GM21515 (cell line): ENCODE results near the gene WWP2.
"Not testable (repeated sequence)": the region's sequence is repeated elsewhere in the genome, so short reads cannot be mapped to it uniquely, and the experiment has no call there.

Experiments used
- ATAC-seq: cut with Tn5 transposase; IDR thresholded peaks from one replicate; pipeline ENCODE4 v1.9.1; 2021; ENCODE audit not compliant: unreplicated experiment

WWP2 gene

DNA sequence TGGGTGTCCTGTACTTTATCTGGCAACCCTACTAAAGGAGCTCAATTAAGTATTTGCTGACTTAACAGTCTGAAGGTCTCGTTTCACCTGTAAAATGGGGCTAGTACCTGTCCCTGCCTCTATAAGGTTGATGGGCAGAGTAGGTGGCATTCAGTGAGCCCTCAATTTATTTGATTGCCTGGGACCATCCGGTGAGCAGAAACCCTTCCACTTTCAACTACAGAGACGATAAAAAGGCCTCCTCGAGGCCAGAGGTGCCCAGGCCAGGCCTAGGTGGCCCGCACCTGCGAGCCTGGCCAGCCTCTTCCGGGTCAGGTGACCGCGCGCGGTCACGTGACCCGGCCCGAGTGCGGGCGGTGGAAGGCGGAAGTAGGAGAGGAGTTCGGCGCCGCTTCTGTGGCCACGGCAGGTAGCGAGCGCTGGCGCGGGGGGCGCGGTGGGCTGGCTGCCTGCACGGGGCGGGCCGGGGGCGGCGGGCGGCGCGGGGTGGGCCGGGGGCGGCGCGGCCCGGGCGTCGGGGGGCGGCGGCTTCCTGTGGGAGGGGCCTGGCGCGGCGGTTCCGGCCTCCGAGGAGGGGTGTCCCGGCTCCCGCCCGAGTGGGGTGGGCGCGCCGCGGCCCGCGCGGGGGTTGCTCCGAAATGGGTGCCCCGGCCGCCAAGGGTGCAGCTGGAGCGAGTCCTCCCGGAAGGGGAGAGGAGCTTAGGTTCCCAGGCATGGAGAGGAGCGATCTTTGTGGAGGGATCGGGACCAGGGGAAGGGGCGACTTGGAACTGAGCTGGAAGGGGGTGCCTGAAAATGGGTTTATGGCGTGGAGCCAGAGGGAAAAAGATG lies at the start of gene WWP2:
Gene WWP2 (plus strand): TSS at position 350 of the 831 bp plus-strand sequence. CDS start 24,679 bp downstream, outside the sequence.
- ATAC-seq: peak; percentile 73

DNA sequence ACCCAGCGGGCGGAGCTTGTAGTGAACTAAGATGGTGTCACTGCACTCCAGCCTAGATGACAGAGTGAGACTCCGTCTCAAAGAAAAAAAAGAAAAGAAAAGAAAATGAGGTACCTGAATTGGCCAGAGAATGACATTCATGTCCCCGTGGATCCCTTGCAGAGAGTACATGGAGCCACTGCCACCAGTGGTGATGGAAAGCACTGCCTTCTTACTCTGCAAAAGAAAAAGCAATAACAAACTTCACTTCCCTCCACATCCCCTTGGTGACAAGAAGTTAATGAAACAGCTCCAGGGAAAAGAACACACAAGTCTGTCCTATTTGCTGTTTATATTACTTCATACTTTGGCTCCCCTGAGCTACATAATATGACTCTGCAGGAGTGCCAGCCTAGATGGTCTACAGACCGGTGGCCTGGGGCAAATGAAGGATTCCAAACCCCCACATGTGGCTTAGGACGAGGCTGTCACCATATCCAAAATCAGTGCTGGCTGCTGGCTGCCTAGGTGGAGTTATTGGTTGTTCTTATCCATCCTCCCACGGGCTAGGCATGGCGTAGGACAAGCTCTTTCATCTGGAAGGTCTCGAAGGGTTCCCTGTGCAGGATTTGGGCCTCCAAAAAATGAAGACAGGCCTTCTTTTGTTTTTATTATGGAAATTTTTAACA lies 49.1 kb upstream of the WWP2 start:
- ATAC-seq: no peak

GRCh38 chr16:69717066-69717465 lies 45.1 kb upstream of the WWP2 start:
- ATAC-seq: no peak

DNA sequence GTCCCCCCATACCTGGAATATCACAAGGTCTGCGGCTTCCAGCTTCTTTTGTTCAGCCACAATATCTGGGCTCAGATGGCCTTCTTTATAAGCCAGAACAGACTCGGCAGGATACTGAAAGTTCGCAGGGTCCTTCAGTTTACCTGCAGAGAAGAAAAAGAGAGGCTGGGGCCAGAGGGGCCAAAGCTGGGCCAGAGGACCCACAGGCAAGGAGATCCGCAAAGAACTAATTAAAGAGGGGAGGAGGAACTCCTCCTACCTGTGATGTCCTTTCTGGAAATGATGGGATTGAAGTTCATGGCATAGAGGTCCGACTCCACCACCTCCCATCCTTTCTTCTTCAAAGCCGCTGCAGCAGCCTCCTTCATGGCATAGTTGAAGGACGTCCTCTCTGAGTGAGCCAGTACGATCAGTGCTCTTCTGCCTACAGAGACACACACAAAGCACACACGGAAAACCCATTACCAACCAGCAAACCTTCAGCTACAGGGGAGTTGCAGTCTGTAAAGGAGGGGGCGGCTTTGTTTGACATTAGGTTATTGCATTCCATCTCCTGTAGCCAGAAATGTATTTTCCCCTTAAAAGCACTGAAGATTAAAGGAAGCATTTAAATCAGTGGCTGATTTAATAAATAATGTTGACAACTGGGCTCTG lies 43.9 kb upstream of the WWP2 start:
- ATAC-seq: no peak

- no peak for ATAC-seq
Measured at GRCh38 chr16:69720822-69721430, 41.2 kb upstream of the WWP2 start.

GRCh38 chr16:69721441-69721957 lies 40.6 kb upstream of the WWP2 start:
- ATAC-seq: no peak

- ATAC-seq: no peak
Measured at GRCh38 chr16:69724414-69724873, 37.7 kb upstream of the WWP2 start.

DNA sequence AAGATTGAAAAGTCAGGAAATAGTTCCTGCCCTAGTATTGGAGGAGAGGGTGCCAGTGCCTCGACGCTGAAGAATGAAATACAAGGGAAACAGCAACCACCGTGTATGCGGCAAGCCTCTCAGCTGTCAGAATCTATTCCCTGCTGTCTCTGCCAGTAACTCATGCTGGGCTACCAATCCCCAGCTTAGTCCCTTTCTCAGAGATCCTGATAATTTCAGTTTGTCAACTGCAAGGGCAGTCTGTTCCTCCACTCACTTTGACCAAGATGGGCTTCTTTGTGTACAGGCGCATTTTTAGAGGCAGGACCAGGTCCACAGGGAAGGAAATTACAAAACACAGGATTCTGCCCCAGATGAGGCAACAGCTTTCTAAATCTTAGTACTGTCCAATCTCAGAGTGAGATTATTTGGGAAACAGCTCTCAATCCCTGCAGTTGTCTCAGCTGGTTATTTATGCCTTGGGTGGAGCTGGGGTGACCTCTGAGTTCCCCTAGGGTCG lies 37.1 kb upstream of the WWP2 start:
- ATAC-seq: no peak

DNA sequence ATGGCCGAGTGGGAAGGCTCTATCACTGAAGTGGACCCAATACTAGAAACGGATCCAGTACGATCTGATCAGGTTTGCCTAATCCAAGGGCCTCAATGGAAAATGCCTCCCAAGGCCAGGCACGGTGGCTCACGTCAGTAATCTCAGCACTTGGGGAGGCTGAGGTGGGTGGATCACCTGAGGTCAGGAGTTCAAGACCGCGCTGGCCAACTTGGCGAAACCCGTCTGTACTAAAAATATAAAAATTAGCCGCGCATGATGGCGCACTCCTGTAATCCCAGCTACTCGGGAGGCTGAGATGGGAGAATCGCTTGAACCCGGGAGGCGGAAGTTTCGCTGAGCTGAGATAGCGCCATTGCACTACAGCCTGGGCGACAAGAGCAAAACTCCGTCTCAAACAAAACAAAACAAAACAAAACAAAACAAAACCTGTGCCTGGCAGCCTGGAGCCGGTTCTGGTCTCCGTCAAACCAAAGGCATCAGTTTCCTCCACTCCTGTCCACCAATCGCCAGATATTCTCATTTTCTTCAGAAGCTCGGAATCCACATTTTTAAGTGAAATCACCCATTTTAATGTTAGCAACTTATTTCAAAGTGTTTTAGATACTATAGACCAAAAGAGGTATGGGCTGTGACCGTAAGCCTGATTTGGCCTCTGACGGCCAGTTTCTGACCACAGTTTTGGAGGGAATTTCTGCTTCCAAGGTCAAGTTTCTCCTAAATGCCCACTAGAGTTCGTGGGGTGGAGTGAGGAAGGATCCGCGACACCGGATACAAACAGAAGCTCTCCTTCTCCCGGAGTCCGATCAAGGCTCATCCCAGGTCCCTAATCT lies 36.4 kb upstream of the WWP2 start:
- no peak for ATAC-seq

DNA sequence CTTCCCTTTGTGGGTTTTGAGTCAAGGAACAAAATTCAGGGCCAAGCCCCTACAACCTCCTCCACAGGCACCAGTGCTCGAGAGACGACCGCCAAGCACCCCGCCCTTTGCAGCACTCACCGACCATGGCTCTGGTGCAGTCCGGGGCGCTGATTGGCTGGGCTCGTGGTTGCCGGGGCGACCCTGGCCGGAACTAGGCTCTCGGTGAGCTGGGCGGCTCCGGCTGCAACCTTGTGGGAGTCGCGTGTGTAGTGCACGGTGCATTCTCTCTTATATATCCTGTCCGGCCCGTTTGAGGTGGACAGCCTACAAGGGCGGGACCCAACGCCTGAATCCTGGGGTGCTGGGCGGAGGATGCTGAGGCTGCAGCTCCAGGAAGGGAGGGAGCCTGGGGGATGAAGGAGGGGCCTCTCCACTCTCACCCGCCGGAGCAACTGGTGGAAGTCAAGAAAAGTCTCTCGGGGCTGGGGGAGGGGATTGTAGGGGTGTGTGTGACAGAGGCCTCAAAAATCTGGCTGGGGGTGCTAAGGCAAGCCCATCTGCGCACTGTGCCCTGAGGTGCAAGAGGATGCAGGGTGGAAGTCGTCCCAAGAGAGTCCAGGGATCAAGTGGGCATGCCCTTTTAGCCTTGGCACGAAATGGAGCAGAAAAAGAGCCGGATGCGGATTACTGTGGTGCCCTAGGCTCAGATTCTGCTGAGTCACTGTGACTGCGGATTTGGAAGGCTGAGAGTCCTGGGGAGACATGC lies 35.6 kb upstream of the WWP2 start, which contains the start of gene NQO1:
Gene NQO1 (minus strand): TSS at position 248 of the 748 bp plus-strand sequence. CDS start 121 bp downstream, at position 127.
- peak; percentile 99 for ATAC-seq

- no peak for ATAC-seq
Measured at GRCh38 chr16:69727916-69728270, 34.2 kb upstream of the WWP2 start.

DNA sequence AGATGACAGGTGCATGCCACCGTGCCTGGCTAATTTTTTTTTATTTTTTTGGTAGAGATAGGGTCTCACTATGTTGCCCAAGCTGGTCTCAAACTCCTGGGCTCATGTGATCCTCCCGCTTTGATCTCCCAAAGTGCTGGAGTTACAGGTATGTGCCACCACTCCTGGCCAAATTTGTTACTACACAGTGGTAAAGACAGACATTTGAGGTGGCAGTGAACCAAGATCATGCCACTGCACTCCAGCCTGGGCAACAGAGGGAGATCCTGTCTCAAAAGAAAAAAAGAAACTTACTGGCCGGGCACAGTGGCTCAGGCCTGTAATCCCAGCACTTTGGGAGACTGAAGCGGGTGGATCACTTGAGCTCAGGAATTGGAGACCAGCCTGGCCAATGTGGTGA lies 33.1 kb upstream of the WWP2 start:
- not testable (repeated sequence) for ATAC-seq

DNA sequence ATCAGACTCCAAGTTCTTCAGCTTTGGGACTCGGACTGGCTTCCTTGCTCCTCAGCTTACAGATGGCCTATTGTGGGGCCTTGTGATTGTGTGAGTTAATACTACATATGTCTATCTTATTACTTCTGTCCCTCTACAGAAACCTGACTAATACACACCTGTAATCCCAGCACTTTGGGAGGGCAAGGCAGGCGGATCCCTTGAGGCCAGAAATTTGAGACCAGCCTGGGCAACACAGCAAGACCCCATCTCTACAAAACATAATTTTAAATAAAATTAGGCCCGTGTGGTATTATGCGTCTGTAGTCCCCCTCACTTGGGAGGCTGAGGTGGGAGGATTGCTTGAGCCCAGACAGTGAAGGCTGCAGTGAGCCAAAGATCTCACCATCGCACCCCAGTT lies 30.9 kb upstream of the WWP2 start:
- not testable (repeated sequence) for ATAC-seq

GRCh38 chr16:69732101-69732500 lies 30.0 kb upstream of the WWP2 start:
- ATAC-seq: no peak

DNA sequence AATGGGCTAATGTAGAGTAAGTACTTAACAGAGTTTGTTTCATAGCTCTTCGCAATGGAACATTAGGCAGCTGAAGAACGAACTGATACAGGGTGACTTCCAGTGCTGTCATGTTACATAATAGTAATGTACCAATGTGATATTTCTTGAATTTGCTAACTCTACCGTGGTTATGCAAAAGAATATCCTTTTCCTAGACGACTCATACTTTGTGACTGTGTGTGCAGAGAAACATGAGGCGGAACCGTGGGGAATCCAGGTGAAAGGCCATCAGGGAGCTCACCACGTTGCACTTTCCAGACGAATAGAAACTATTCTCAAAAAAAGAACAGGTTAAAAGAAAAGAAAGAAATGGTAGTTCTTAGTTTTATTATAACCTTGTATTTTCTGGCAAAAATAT lies 20.6 kb upstream of the WWP2 start:
- no peak for ATAC-seq

DNA sequence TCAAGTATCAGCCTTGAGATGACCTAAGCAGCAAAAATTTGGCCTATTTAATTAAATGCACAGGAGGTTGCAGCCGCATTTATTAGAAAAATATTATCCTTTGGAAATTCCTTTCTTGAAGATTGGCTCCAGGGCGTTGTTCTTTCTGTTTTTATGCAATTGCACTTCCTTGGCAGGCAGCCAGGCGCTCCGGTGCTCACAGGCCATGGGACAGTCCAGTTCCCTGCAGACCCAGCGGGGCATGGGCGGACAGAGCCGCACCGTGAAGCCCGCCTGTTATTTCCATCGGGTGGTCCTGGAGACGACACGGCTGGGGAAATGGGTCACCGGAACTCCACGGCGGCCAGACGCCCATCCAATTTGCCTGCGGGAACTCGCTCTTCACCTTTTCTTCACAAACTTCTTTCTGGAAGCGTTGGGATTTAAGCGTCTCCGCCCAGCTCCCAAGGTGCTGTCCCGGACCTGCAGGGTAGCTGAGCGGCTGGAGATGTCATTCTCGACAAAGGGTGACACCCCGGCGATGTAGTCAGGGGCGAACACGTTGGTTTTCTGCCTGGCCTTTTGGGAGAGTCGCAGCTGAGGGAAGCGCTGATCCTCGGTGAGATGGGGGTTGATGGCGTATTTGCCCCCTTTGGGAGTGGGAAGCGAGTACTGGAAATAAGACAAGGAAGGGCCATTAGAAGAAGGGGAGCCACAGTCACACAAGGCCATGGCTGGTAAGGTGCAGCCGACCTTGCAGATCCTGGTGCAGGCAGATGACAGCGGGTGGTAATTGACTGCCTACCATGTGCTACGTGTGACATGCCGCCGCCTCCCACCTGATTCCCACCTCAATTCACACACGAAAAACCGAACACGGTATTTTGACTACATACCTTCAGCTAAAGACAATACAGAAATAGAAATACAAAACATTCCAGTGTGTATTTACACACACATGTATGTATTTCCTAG lies 19.9 kb upstream of the WWP2 start:
- no peak for ATAC-seq

- no peak for ATAC-seq
Measured at GRCh38 chr16:69744363-69745231, 17.5 kb upstream of the WWP2 start.
